HG03460 (cell line): ENCODE data around the gene FSTL5.
"Not testable (repeated sequence)": the region's sequence is repeated elsewhere in the genome, so short reads cannot be mapped to it uniquely, and the experiment has no call there.

ENCODE experiments used
- ATAC-seq: cut with Tn5 transposase; IDR thresholded peaks from one replicate; pipeline ENCODE4 v1.9.1; 2021; ENCODE audit not compliant: unreplicated experiment

Gene FSTL5

GRCh38 chr4:162163892-162164759, at the start of gene FSTL5:
Gene FSTL5 (minus strand): TSS chr4:162164000. CDS start chr4:162111396, 52,604 bp downstream.
- ATAC-seq, result peak; percentile 92

- no peak for ATAC-seq
Observed at GRCh38 chr4:162209706-162210105, 45.9 kb upstream of the FSTL5 start.

- not testable (repeated sequence) for ATAC-seq
Observed at GRCh38 chr4:162203478-162203877, 39.7 kb upstream of the FSTL5 start.

GRCh38 chr4:162201673-162202072, 37.9 kb upstream of the FSTL5 start:
- ATAC-seq, result no peak

- ATAC-seq, result no peak
Observed at GRCh38 chr4:162170509-162170908, 6.7 kb upstream of the FSTL5 start.

GRCh38 chr4:162164906-162165510, 1.2 kb upstream of the FSTL5 start:
- ATAC-seq, result no peak

- no peak for ATAC-seq
Observed at GRCh38 chr4:162162672-162163071, 1.1 kb downstream of the FSTL5 start.

GRCh38 chr4:162157241-162157640, 6.6 kb downstream of the FSTL5 start:
- no peak for ATAC-seq

- ATAC-seq, result no peak
Observed at GRCh38 chr4:162154862-162155540, 8.8 kb downstream of the FSTL5 start.

- no peak for ATAC-seq
Observed at GRCh38 chr4:162151850-162152249, 11.9 kb downstream of the FSTL5 start.

GRCh38 chr4:162151386-162151785, 12.4 kb downstream of the FSTL5 start:
- ATAC-seq, result no peak

- no peak for ATAC-seq
Observed at GRCh38 chr4:162149644-162150043, 14.2 kb downstream of the FSTL5 start.

GRCh38 chr4:162140051-162140683, 23.6 kb downstream of the FSTL5 start:
- no peak for ATAC-seq

- ATAC-seq, result no peak
Observed at GRCh38 chr4:162139412-162139811, 24.4 kb downstream of the FSTL5 start.

GRCh38 chr4:162131256-162131655, 32.5 kb downstream of the FSTL5 start:
- no peak for ATAC-seq

GRCh38 chr4:162126729-162127128, 37.1 kb downstream of the FSTL5 start:
- ATAC-seq, result no peak

- no peak for ATAC-seq
Observed at GRCh38 chr4:162117051-162117450, 46.7 kb downstream of the FSTL5 start.

- ATAC-seq, result no peak
Observed at GRCh38 chr4:162116095-162116779, 47.6 kb downstream of the FSTL5 start.

GRCh38 chr4:162115333-162115732, 48.5 kb downstream of the FSTL5 start:
- ATAC-seq, result no peak

- ATAC-seq, result no peak
Observed at GRCh38 chr4:162111078-162111477, 52.7 kb downstream of the FSTL5 start.
